ENCODE data around the gene OR1I1.
"Not testable (repeated sequence)": the region's sequence is repeated elsewhere in the genome, so short reads cannot be mapped to it uniquely, and the experiment has no call there.

OR1I1 gene

GRCh38 chr19:15097980-15098379, 16.0 kb downstream of the OR1I1 start:
- DNase-seq (ENCODE audit: low read depth, low spot score) = not testable (repeated sequence)
- peak overlapping the region; percentile 46 for H3K27ac ChIP-seq

DNA sequence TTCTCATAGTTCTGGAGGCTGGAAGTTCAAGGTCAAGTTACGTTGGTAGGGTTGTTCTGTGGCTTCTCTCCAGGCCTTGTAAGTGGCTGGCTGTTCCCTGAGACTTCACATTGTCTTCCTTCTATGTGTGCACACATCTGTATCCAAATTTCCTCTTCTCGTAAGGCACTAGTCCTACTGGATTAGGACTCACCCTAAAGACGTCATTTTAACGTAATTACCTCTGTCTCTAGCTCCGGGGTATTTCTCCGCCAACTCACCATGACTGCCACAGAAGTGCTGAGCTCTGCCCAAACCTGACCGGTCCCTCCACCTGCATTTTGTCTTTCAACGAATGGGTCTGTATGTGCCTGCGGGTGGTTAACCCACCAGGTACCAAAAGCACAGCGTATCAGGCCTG, 16.4 kb downstream of the OR1I1 start:
- no peak for DNase-seq (ENCODE audit: low read depth, low spot score)
- peak overlapping the region; percentile 46 for H3K27ac ChIP-seq

- peak overlapping the region; percentile 46 for H3K27ac ChIP-seq
Observed at GRCh38 chr19:15099017-15099582, 17.1 kb downstream of the OR1I1 start.

GRCh38 chr19:15101479-15102082, 19.6 kb downstream of the OR1I1 start:
- no peak overlapping the region for H3K27ac ChIP-seq
- no peak for DNase-seq (ENCODE audit: low read depth, low spot score)

More at GRCh38 chr19:15099017-15099582, 17.1 kb downstream of the OR1I1 start:
- DNase-seq (ENCODE audit: low read depth, low spot score) = no peak

DNA sequence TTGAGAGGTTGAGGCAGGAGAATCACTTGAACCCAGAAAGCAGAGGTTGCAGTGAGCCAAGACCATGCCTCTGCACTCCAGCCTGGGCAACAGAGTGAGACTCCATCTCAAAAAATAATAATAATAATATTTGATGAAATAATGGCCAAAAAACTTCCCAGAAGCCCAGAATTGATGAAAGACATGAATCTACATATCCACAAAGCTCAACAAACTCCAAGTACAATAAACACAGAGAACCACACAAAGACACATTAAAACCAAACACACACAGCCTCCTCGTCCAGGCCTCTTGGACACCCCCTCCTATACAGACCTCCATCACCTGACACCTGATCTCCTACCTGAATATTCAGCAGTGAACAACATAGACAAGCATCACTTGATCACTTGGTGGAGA, 22.0 kb downstream of the OR1I1 start:
- DNase-seq (ENCODE audit: low read depth, low spot score) = no peak
- no peak overlapping the region for H3K27ac ChIP-seq

DNA sequence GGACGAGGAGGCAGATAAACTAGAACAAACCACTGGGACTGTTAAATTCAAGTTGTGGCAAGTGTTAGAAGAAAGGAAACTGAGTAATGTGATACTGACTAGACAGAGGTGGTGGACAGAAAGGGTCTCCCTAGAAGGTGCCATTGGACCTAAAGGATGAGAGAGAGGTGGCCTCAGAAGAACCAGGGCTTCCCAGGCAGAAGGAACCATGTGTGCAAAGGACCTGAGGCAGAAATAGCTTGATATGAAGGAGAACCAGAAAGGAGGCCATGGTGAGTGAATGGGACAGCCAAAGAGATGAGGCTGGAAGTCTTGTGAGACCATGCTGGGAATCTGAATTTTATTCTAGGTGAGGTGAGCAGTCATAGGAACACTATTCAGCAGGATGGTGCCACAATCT, 22.4 kb downstream of the OR1I1 start:
- H3K27ac ChIP-seq = no peak overlapping the region
- no peak for DNase-seq (ENCODE audit: low read depth, low spot score)

- no peak for DNase-seq (ENCODE audit: low read depth, low spot score)
- H3K27ac ChIP-seq = no peak overlapping the region
Observed at GRCh38 chr19:15105044-15105443, 23.0 kb downstream of the OR1I1 start.

- peak within 1 kb of the TSS; percentile 13 for H3K27ac ChIP-seq
Observed at GRCh38 chr19:15107061-15108010, 25.3 kb downstream of the OR1I1 start, which contains the start of gene SYDE1. SYDE1 (plus strand) TSS chr19:15107401; CDS start chr19:15107434, 33 bp downstream.

DNA sequence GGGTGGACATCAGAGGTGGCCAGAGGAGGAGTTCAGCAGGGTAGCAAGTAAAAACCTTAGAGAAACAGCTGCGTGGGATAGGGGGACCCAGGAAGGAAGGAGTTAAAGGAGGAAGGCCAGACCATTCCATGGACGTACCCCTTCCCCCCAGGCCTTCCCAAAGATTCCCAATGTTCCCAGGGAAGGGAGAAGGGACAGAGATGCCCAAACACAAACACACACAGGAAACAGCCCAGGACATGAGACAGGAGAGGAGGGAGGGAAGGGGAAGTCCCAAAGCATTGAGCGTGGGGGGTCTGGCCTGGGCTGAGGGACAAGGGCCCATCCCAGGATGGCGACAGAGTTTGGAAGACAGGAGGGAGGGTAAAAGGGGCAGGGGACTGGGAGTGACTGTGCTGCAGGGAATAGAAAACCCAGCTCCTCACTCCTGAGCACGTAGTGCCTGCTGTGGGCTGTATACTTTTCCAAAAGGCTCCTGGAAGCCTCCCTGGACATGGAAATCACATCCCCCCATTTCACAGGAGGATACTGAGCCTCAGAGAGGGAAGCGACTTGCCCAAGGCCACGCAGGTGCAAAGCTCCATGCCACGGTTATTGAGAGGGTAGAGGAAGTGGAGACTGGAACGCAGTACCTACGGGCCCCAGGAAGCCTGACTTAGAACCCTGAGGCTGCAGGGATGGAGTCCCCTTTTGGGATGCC, 26.3 kb downstream of the OR1I1 start:
- H3K27ac ChIP-seq = no peak overlapping the region
- DNase-seq (ENCODE audit: low read depth, low spot score) = no peak

More at GRCh38 chr19:15107061-15108010, 25.3 kb downstream of the OR1I1 start, which contains the start of gene SYDE1:
- no peak for DNase-seq (ENCODE audit: low read depth, low spot score)

- H3K27ac ChIP-seq = no peak overlapping the region
- no peak for DNase-seq (ENCODE audit: low read depth, low spot score)
Observed at GRCh38 chr19:15108845-15109767, 27.1 kb downstream of the OR1I1 start.

GRCh38 chr19:15109768-15110417, 27.9 kb downstream of the OR1I1 start:
- DNase-seq (ENCODE audit: low read depth, low spot score) = no peak
- H3K27ac ChIP-seq = no peak overlapping the region

DNA sequence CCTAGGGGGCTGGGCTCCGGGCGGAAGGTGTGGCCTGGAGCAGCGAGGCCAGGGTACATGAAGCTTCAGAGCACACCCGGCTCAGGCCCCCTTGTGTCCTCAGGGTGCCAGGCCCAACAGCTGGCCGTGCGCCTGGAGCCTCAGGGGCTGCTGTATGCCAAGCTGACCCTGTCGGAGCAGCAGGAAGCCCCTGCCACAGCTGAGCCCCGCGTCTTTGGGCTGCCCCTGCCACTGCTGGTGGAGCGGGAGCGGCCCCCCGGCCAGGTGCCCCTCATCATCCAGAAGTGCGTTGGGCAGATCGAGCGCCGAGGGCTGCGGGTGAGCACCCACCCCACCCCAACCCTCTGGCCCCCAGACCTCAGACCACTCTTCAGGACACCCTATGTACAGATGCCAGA, 28.4 kb downstream of the OR1I1 start:
- H3K27ac ChIP-seq = no peak overlapping the region
- DNase-seq (ENCODE audit: low read depth, low spot score) = no peak

- DNase-seq (ENCODE audit: low read depth, low spot score) = no peak
- no peak overlapping the region for H3K27ac ChIP-seq
Observed at GRCh38 chr19:15111758-15112157, 29.7 kb downstream of the OR1I1 start.

- no peak for DNase-seq (ENCODE audit: low read depth, low spot score)
- H3K27ac ChIP-seq = no peak overlapping the region
Observed at GRCh38 chr19:15112385-15112784, 30.4 kb downstream of the OR1I1 start.

- H3K27ac ChIP-seq = no peak overlapping the region
- no peak for DNase-seq (ENCODE audit: low read depth, low spot score)
Observed at GRCh38 chr19:15113245-15114152, 31.5 kb downstream of the OR1I1 start.

GRCh38 chr19:15114153-15114540, 32.1 kb downstream of the OR1I1 start:
- H3K27ac ChIP-seq = no peak overlapping the region
- no peak for DNase-seq (ENCODE audit: low read depth, low spot score)

GRCh38 chr19:15115080-15115479, 33.1 kb downstream of the OR1I1 start:
- no peak overlapping the region for H3K27ac ChIP-seq
- no peak for DNase-seq (ENCODE audit: low read depth, low spot score)

Measured in epithelial cell of prostate (primary cell).